GM12864 (cell line): ENCODE data around the gene ERP44.

Experiments
- DNase-seq: peaks from one replicate; pipeline ENCODE4 v3.0.0-alpha.2; 2011; ENCODE audit warnings: low read depth
- H3K4me3 ChIP-seq: 2 replicates; pipeline ENCODE4 v1.5.1; 2011; ENCODE audit warnings: mild to moderate bottlenecking, low read depth, low read length, control low read depth
- TF ChIP-seq, protein P1 (sequence below): IDR thresholded peaks from 2 replicates; pipeline ENCODE4 v1.5.1; 2011; ENCODE audit warnings: low read depth, mild to moderate bottlenecking, moderate library complexity, low read length, control low read depth, inconsistent platforms; ENCODE audit errors: missing control alignments

ERP44 gene

GRCh38 chr9:100111235-100111634 is 12.4 kb upstream of the ERP44 start:
- no peak overlapping the region for H3K4me3 ChIP-seq
- no peak for DNase-seq
- TF ChIP-seq, protein P1, sequence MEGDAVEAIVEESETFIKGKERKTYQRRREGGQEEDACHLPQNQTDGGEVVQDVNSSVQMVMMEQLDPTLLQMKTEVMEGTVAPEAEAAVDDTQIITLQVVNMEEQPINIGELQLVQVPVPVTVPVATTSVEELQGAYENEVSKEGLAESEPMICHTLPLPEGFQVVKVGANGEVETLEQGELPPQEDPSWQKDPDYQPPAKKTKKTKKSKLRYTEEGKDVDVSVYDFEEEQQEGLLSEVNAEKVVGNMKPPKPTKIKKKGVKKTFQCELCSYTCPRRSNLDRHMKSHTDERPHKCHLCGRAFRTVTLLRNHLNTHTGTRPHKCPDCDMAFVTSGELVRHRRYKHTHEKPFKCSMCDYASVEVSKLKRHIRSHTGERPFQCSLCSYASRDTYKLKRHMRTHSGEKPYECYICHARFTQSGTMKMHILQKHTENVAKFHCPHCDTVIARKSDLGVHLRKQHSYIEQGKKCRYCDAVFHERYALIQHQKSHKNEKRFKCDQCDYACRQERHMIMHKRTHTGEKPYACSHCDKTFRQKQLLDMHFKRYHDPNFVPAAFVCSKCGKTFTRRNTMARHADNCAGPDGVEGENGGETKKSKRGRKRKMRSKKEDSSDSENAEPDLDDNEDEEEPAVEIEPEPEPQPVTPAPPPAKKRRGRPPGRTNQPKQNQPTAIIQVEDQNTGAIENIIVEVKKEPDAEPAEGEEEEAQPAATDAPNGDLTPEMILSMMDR: no peak

DNA sequence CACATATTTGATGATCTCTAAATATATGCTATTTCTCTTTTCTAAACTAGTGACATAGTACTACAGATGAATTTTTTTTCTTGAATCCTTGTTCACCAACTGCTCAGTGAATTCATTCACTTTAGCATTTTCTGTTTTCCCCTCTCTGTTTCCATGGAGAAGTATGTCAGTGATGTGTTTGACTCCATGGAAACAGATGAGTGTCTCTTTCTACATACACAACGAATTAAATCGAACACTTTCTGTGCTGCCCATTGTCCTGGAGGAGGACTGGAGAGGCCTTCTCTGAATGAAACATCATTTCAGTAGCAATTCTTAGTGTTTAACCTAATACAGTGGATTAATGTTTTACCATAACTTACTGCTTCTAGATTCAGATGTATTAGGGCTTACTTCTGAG is 9.8 kb upstream of the ERP44 start:
- no peak for DNase-seq
- TF ChIP-seq, protein P1: no peak
- no peak overlapping the region for H3K4me3 ChIP-seq

DNA sequence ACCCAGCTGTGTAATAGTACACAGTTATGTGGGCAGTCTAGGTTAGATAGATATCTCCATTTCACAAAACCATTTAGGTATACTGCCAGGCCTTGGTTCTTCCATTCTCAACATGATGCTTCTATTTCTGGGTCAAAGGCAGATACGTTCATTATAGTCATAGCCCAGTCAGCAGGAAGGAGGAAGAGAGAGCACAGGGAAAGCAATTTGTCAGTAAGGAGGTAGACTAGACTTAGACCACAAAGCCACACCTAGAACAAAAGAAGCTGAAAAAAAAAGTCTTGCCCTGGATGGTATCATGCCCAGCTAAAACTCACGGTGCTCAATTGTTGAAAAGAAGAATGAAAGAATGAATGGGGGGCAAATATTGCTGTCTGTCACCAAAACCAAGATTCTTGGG is 7.8 kb upstream of the ERP44 start:
- TF ChIP-seq, protein P1: no peak
- no peak for DNase-seq
- H3K4me3 ChIP-seq: no peak overlapping the region

GRCh38 chr9:100105861-100106260 is 7.1 kb upstream of the ERP44 start:
- no peak for DNase-seq
- TF ChIP-seq, protein P1: no peak
- no peak overlapping the region for H3K4me3 ChIP-seq

GRCh38 chr9:100104314-100104713 is 5.5 kb upstream of the ERP44 start:
- no peak for DNase-seq
- no peak overlapping the region for H3K4me3 ChIP-seq
- TF ChIP-seq, protein P1: no peak

GRCh38 chr9:100101608-100102007 is 2.8 kb upstream of the ERP44 start:
- no peak overlapping the region for H3K4me3 ChIP-seq
- TF ChIP-seq, protein P1: no peak
- no peak for DNase-seq

DNA sequence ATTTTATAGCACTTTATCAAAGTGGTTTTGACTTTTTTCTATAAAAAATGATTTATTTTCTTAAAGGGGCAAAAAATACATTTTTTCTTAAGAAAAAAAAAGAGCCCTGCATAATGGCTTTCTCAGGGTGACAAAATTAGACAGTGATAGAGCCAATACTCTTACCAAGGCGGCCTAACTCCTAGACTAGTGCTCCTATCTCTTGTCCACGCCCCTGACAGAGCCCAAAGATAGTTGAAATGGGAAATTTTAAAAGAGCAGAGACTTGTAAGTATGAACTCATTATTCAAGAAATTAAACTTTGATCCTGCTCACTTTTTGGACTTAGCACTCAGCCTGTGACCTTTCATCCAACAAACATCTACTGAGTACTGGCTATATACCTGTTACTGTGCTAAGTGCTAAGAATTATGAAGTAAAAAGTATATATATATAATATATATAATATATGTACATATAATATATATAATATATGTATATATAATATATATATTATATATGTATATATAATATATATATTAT is 1.4 kb upstream of the ERP44 start:
- TF ChIP-seq, protein P1: no peak
- no peak for DNase-seq
- H3K4me3 ChIP-seq: peak overlapping the region; percentile 90; the same call in 1 of the 2 replicates
